Cardiac fibroblast (primary cell): ENCODE data around the gene ZFR.
"Not testable (repeated sequence)": the region's sequence is repeated elsewhere in the genome, so short reads cannot be mapped to it uniquely, and the experiment has no call there.

Source experiments
- DNase-seq, 2 donors: peaks; one replicate each; pipeline versions ENCODE4 v3.0.0 to v3.0.0-alpha.2; 2010; ENCODE audit warnings: low read depth in 2 of 2
- H3K4me3 ChIP-seq, 2 donors: replicated peaks in 1 of 2; 1 replicate in 1 of 2; 2 replicates in 1 of 2; pipeline ENCODE4 v1.5.1; 2011; ENCODE audit warnings: low read depth in 2 of 2, low read length in 2 of 2, mild to moderate bottlenecking in 2 of 2, moderate library complexity in 1 of 2
- CTCF ChIP-seq: IDR thresholded peaks from one replicate; pipeline ENCODE4 v1.5.1; 2011; ENCODE audit warnings: low read depth, mild to moderate bottlenecking, low read length, inconsistent platforms

ZFR gene

DNA sequence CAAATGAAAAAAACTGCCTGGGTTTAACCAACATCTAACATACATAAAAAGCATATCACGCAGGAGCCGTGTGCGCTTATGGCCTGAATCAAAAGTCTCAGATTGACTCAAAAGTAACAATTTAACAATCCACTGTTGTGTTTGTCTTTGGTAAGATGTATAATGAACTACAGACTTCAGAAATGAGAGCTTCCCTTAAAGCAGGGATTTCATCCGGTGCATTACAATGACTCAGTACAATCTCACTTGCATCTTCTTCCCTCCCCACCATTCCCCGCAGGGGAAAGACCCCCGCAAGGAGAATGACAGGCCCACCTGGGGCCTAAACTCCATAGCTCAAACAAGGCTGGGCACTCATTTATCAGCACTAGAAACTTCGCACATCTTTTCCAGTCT is 1.4 kb downstream of the ZFR start:
- no peak for TF ChIP-seq CTCF
- peak in 1 of 2 donors; percentile 51 for DNase-seq
- peak overlapping the region; percentile 78 to 81 for H3K4me3 ChIP-seq

DNA sequence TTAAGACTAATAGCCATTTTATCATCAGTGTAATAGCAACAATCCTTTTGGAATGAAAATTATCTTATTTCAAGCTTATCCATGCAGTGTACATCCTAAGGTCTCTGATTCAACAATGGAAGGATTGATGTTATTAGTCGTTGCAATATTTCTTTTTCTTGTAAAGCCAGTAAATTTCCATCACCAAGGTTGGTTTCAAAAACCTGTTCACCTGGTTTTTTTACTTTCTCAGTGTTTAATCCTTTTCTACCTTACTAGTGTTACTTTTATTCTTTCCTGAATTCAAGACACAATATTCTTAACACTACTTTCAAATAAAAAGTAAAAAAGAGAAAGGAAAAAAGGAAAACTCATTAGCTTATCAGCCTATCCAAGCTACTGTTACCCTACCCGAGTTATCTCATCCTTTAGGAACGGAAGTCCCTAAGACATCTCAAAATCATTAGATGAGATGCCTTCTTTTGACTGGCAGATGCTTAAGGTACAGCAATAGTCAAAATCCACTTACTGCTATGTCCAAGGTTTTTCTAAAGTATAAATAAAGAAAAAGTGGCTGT is 5.4 kb downstream of the ZFR start:
- no peak overlapping the region for H3K4me3 ChIP-seq

DNA sequence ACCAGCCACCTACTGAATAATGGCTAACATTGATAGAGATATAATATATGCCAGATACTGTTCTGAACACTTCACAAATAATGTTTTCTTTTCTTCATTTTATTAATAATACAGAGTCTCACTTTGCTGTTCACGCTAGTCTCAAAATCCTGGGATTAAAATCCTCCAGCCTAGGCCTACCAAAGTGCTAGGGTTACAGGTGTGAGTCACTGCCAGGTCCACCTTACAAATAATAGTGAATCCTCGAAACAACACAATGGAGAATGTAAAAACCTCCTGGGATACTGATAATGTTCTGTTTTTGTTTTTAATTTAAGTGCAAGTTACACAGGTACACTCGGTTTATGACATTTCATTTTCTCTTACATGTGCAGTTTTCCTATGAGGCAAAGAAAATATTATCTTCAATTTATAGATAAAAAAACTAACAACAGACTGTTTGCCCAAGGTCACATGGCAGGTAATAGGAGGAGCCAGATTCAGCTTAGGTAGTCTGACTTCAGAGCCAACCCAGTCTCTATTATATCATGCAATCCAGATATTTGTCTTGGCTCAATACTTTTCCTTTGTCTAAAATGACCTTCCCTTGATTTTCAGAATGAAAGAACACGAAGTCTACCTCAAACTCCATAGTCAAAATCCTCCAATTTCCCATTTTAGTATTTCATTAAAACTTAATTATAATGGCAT is 7.8 kb downstream of the ZFR start:
- no peak for TF ChIP-seq CTCF
- DNase-seq = no peak
- H3K4me3 ChIP-seq = no peak overlapping the region

More for the DNA sequence above, 5.4 kb downstream of the ZFR start:
- no peak for TF ChIP-seq CTCF
- DNase-seq = no peak

GRCh38 chr5:32435383-32435782 is 9.2 kb downstream of the ZFR start:
- TF ChIP-seq CTCF = no peak
- no peak for DNase-seq
- H3K4me3 ChIP-seq = no peak overlapping the region

GRCh38 chr5:32434221-32434620 is 10.3 kb downstream of the ZFR start:
- no peak overlapping the region for H3K4me3 ChIP-seq
- no peak for DNase-seq
- no peak for TF ChIP-seq CTCF

GRCh38 chr5:32432633-32433032 is 11.9 kb downstream of the ZFR start:
- H3K4me3 ChIP-seq = no peak overlapping the region
- TF ChIP-seq CTCF = no peak
- DNase-seq = no peak

- DNase-seq, H3K4me3 ChIP-seq: not testable (repeated sequence)
Measured at GRCh38 chr5:32430825-32431224, 13.7 kb downstream of the ZFR start.
